GM12873 (cell line): Measurements from ENCODE around the gene KCNQ2.

Source experiments
- CTCF ChIP-seq: IDR thresholded peaks from 2 replicates; pipeline ENCODE4 v1.5.1; 2012; ENCODE audit warnings: low read depth, mild to moderate bottlenecking, moderate library complexity, low read length, control low read depth; ENCODE audit not compliant: insufficient read depth; ENCODE audit errors: missing control alignments

KCNQ2 gene

GRCh38 chr20:63505723-63506122 is 33.3 kb upstream of the KCNQ2 start:
- TF ChIP-seq CTCF, result no peak

GRCh38 chr20:63505281-63505680 is 32.8 kb upstream of the KCNQ2 start:
- TF ChIP-seq CTCF, result no peak

DNA sequence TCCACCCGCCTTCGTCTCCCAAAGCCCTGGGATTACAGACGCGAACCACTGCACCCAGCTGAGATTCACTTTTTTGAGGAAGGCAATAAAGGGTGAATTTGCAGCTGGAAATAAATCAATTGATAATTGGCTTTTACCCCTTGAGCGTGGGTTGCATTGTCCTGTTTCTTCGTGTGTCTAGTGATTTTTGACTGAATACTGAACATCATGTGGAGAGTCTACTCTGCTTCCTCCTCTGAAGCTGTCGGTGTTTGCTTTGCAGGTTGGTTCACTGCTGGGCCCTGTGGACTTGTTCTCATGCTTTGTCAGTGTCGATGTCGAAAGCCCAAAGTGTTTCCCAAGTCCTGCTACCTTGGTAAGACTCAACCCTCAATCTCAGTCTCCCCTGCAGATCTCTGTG is 32.2 kb upstream of the KCNQ2 start:
- TF ChIP-seq CTCF, result no peak

GRCh38 chr20:63503524-63503923 is 31.1 kb upstream of the KCNQ2 start:
- TF ChIP-seq CTCF, result no peak

DNA sequence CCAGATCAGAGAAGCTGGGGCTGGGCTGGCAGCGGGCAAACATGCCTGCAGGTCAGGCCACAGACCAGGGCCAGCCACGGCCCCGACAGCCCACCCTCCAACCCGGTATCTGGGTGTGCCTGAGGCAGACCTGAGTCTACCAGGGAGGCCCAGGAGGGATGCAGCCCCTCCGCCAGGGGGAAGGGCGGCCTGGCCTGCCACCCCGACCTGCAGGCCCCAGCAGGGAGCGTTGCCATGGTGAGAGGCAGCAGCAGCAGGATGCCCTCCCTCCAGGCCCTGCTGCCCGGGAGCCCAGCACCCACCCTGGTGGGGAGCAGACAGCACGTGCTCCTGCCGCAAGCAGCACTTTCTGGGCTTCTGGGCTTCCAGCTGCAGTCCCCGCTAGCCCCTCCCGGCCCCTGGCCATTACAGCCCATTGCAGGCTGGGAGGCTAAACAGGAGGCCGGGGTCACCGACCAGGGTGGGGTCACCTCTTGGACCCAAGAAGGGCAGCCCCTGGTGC is 30.3 kb upstream of the KCNQ2 start:
- TF ChIP-seq CTCF, result no peak

GRCh38 chr20:63501818-63502670 is 29.6 kb upstream of the KCNQ2 start:
- no peak for TF ChIP-seq CTCF

DNA sequence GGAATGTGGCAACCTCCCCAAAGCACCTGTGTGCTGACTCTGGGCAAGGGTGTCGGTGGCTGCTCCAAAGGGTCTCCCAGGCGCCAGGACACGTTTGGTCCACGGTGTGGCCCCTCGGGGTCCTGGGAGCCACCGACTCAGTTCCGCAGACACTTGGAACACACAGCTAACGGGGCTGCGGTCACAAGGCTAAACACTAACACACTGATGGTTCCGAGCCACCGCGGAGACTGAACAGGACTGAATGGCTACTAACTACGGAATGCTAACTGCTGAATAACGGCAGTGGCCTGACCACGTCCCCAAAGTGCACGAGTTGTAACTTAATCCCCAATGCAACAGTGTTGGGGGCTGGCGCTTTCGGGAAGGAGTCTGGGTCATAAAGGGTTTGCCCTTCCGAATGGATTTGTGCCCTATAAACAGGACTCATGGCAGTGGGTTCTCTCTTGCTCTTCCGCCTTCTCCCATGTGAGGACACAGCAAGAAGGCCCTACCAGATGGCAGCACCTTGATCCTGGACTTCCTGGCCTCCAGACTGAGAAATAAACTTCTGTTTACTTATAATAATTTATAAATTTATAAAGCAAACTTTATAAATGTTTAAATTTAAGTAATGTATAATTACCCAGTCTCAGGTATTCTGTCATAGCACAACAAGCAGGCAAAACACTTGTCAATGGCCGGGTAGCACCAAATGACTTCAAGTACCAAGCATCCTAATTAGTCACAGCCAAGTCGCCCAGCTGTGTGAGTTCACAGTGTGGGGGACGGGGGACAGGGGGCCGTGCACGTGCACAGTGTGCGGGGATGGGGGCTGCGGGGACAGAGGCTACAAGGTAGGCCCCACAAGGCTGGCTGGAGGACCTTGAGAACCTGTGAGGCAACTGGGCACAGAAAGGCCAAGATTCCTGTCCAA is 28.7 kb upstream of the KCNQ2 start:
- TF ChIP-seq CTCF, result no peak
